Esophagus muscularis mucosa (tissue), 4 donors: ENCODE measurements around the gene DNMT3B.

Experiments
- CTCF ChIP-seq, 3 experiments: fragments of 200-600 bp in 2 of 3; fragments of 450-650 bp in 1 of 3; sonication (generic) in 2 of 3; IDR thresholded peaks; one replicate each; pipeline ENCODE4 v1.5.1; 2017 to 2019; ENCODE audit warnings: antibody characterized with exemption in 3 of 3, mild to moderate bottlenecking in 2 of 3, moderate library complexity in 1 of 3
- EP300 ChIP-seq: sonication (generic); formaldehyde crosslinking; IDR thresholded peaks from one replicate; pipeline ENCODE4 v1.6.1; 2017; ENCODE audit warnings: antibody characterized with exemption
- POLR2A ChIP-seq: fragments of 450-650 bp; IDR thresholded peaks from one replicate; pipeline ENCODE4 v1.6.1; 2017; ENCODE audit warnings: antibody characterized with exemption, moderate library complexity, mild to moderate bottlenecking, low read depth
- POLR2AphosphoS5 ChIP-seq, 2 donors: sonication (generic); formaldehyde crosslinking; IDR thresholded peaks; one replicate each; pipeline ENCODE4 v1.6.1; 2017; ENCODE audit warnings: antibody characterized with exemption in 2 of 2

- no peak for TF ChIP-seq CTCF (IDR thresholded peaks at IDR 0.05)
- TF ChIP-seq POLR2AphosphoS5 (IDR thresholded peaks at IDR 0.05): no peak
- TF ChIP-seq POLR2A: no peak
- no peak for TF ChIP-seq EP300
These were observed 11.7 kb downstream of the DNMT3B start for GRCh38 chr20:32773855-32774254.
